Kidney epithelial cell (primary cell): Measurements from ENCODE around the gene SHPK. TPM values are rescaled to one million over a fixed set of nuclear protein-coding genes. Genes with fewer than 3 reads are reported as not detected.

Source experiments
- DNase-seq: peaks from one replicate; pipeline ENCODE4 v3.0.0-alpha.2; 2010; ENCODE audit warnings: low read depth
- H3K27me3 ChIP-seq: 2 replicates; pipeline ENCODE4 v1.6.0; 2011; ENCODE audit warnings: low read length; ENCODE audit not compliant: control insufficient read depth, insufficient read depth
- H3K36me3 ChIP-seq: 2 replicates; pipeline ENCODE4 v1.5.1; 2011; ENCODE audit warnings: low read length; ENCODE audit not compliant: control insufficient read depth, insufficient read depth
- H3K4me3 ChIP-seq: 2 replicates; pipeline ENCODE4 v1.5.1; 2011; ENCODE audit warnings: low read depth, mild to moderate bottlenecking, control low read depth, low read length
- total RNA-seq: library from RNA; depleted of rRNA; stranded (reverse); fragments of >200 nt; gene quantifications from 2 replicates; pipeline ENCODE4 v1.2.3, GENCODE V29; 2015
- TF ChIP-seq, protein P1 (sequence below): IDR thresholded peaks from 2 replicates; pipeline ENCODE4 v1.5.1; 2011; ENCODE audit warnings: mild to moderate bottlenecking, moderate library complexity, low read length, control low read depth, inconsistent platforms; ENCODE audit not compliant: insufficient read depth, poor library complexity, severe bottlenecking

SHPK gene
- 16.0 and 17.5 TPM in 2 replicates for total RNA-seq

DNA sequence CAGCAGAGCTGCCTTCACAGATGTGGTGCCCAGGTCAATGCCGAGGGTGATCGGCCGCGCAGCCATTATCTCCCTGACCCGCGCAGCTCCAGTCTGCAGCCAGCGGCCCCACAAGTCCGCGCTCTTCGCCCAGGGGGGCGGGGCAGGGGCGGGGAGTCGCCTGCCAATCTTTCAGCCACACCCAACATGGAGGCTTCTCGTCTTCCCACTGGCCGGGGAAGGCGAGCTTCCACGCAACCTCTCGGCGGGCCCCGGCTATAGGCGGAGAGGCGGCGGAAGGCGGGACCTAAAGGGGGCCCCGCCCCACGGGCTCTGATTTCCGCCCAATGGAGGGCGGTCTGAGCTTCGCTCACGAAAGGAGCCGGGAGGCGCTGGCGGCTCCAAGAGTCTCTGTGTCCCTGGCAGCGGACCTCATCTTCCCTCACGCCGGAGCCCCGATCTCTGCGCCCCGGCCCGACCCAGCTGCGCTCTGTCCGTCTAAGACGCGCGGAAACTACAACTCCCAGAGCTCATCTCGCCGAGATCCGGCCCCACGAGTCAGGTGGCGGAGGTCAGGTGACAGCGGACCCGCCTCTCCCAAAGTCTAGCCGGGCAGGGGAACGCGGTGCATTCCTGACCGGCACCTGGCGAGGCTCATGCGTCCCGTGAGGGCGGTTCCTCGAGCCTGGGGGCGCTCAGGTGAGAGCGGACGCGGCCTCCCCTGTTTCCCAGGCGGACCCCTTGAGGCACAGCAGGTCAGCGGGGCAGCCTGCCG, at the start of gene SHPK, which contains the start of gene CTNS:
SHPK (minus strand) TSS at position 97 of the 754 bp plus-strand sequence; CDS start at position 66, 31 bp downstream.
CTNS (plus strand) TSS at position 607 of the 754 bp plus-strand sequence. CDS start 3,447 bp downstream, outside the sequence.
- Histone ChIP-seq H3K27me3 (no peaks in the 10 kb centered on the region), H3K4me3 (peak within 1 kb of the TSS; percentile 97), H3K36me3 (peaks cover 1% of the 10 kb centered on the region)
- TF ChIP-seq, protein P1, sequence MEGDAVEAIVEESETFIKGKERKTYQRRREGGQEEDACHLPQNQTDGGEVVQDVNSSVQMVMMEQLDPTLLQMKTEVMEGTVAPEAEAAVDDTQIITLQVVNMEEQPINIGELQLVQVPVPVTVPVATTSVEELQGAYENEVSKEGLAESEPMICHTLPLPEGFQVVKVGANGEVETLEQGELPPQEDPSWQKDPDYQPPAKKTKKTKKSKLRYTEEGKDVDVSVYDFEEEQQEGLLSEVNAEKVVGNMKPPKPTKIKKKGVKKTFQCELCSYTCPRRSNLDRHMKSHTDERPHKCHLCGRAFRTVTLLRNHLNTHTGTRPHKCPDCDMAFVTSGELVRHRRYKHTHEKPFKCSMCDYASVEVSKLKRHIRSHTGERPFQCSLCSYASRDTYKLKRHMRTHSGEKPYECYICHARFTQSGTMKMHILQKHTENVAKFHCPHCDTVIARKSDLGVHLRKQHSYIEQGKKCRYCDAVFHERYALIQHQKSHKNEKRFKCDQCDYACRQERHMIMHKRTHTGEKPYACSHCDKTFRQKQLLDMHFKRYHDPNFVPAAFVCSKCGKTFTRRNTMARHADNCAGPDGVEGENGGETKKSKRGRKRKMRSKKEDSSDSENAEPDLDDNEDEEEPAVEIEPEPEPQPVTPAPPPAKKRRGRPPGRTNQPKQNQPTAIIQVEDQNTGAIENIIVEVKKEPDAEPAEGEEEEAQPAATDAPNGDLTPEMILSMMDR, result no peak
- DNase-seq, result peak; percentile 89

- TF ChIP-seq, protein P1, result no peak
- Histone ChIP-seq H3K4me3 (no peak overlapping the region), H3K36me3 (no peaks in the 10 kb centered on the region), H3K27me3 (peaks cover 5% of the 10 kb centered on the region)
- no peak for DNase-seq
Observed at GRCh38 chr17:3685174-3685573, 49.1 kb upstream of the SHPK start.

- Histone ChIP-seq H3K27me3 (peaks cover 5% of the 10 kb centered on the region), H3K36me3 (no peaks in the 10 kb centered on the region), H3K4me3 (no peak overlapping the region)
- no peak for DNase-seq
- TF ChIP-seq, protein P1, result peak; percentile 98
Observed at GRCh38 chr17:3683054-3683511, 47.0 kb upstream of the SHPK start.

- no peak overlapping the region for H3K4me3 ChIP-seq
- peaks cover 5% of the 10 kb centered on the region for H3K27me3 ChIP-seq
- DNase-seq, result no peak
- TF ChIP-seq, protein P1, result no peak
- H3K36me3 ChIP-seq, result no peaks in the 10 kb centered on the region
Observed at GRCh38 chr17:3682033-3682432, 46.0 kb upstream of the SHPK start.

- DNase-seq, result no peak
- Histone ChIP-seq H3K36me3 (no peaks in the 10 kb centered on the region), H3K27me3 (peaks cover 5% of the 10 kb centered on the region), H3K4me3 (no peak overlapping the region)
- TF ChIP-seq, protein P1, result no peak
Observed at GRCh38 chr17:3681565-3681964, 45.5 kb upstream of the SHPK start.
